Left colon (tissue), 2 donors: ENCODE data around the gene EEF2KMT. TPM values are rescaled to one million over a fixed set of nuclear protein-coding genes. Genes with fewer than 3 reads are reported as not detected.
A peak's percentile ranks its signal among the peaks of the same experiment; 100 is the strongest.
"Not testable (repeated sequence)": the region's sequence is repeated elsewhere in the genome, so short reads cannot be mapped to it uniquely, and the experiment has no call there.

ENCODE experiments used
- ATAC-seq: fragments of 200-7000 bp; cut with Tn5 transposase; one replicate; pipeline ENCODE4 v1.9.1; 2020; ENCODE audit warnings: mild to moderate bottlenecking, moderate library complexity
- DNase-seq, 2 donors: peaks; one replicate each; pipeline ENCODE4 v3.0.0-alpha.2; 2020
- intact Hi-C, 2 donors: fragments of 100-400 bp; cut with DNase I in 1 of 2; cut with micrococcal nuclease in 1 of 2; formaldehyde crosslinking; loops; one replicate each; pipeline versions ENCODE4 v1.11.2 to v1.14.0; 2022; cut with DNase I, micrococcal nuclease
- long read RNA-seq: library from polyadenylated mRNA; unstranded; transcript quantifications from one replicate; pipeline ENCODE4 v2.0.0, GENCODE V29; 2021
- total RNA-seq, 2 donors: library from RNA; stranded (reverse); fragmentation: NEBNext Ultra II Directional; extraction: Animal tissue kit (Norgen Biotek cat#: 25700); gene quantifications; one replicate each; pipeline ENCODE4 v1.2.1, GENCODE V29; 2021
- donor health status: DM: no; HTN: no; CAD: no.
- donor health status: DM: yes; HTN: yes; CAD: no.

The EEF2KMT gene, protein sequence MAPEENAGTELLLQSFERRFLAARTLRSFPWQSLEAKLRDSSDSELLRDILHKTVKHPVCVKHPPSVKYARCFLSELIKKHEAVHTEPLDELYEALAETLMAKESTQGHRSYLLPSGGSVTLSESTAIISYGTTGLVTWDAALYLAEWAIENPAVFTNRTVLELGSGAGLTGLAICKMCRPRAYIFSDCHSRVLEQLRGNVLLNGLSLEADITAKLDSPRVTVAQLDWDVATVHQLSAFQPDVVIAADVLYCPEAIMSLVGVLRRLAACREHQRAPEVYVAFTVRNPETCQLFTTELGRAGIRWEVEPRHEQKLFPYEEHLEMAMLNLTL
- total RNA-seq, result 1 to 10 TPM; 9.5 to 9.8 TPM
- long read RNA-seq, transcript EEF2KMT-201 (8 exons, 2,390 nt), result major isoform, 14 of 29 reads
- long read RNA-seq, transcript EEF2KMT-202 (7 exons, 2,268 nt), result minor isoform, 6 of 29 reads
- long read RNA-seq, partial matches to known transcripts, result 1 of 29 reads
- long read RNA-seq, other reads (novel, unspliced or antisense), result 8 of 29 reads

DNA sequence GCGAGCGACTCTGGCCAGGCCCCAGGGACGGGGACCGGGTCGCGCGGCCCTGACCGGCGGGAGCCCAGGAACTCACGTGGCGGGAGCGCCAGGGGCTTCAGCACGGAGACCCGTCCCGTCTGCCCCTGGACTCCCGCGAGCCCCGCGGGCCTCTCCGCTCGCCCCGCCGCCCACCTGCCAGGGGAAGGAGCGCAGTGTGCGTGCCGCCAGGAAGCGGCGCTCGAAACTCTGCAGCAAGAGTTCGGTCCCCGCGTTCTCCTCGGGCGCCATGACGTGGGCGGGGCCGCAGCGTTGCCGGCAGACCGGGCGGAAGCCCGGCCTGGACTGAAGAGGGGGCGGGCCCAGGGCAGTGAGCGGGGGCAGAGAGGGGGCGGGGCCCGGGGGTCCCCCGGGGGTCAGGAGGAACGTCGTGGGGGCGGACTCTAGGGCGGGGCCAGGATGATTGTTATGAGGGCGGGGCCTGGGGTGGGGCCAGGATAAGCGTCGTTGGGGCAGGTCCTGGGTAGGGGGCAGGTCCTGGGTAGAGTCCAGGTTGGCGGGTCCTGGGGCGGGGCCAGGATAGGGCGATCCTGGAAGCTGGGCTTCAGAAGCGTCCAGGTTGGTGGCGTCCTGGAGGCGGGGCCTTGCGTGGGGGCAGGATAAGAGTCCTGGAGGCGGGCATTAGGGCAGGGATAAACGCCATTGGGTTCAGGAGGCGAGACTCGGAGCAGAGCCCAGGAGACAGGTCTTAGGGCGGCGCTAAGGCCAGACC, at the start of gene EEF2KMT:
EEF2KMT (minus strand) TSS at position 326 of the 751 bp plus-strand sequence; CDS start at position 270, 56 bp downstream.
- intact Hi-C loops, result not testable (repeated sequence)
- DNase-seq, result peak; percentile 100
- peak; percentile 100 for ATAC-seq

DNA sequence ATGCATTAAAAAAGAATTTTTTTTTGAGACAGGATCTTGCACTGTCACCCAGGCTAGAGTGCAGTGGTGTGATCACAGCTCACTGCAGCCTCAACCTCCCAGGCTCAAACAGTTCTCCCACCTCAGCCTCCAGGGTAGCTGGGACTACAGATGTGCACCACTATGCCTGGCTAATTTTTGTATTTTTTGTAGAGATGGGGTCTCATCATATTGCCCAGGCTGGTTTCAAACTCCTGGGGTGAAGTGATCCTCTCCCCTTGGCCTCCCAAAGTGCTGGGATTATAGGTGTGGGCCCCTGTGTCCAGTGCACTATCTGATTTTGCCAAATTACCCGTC, 47.0 kb upstream of the EEF2KMT start:
- DNase-seq, ATAC-seq, intact Hi-C loops: not testable (repeated sequence)

DNA sequence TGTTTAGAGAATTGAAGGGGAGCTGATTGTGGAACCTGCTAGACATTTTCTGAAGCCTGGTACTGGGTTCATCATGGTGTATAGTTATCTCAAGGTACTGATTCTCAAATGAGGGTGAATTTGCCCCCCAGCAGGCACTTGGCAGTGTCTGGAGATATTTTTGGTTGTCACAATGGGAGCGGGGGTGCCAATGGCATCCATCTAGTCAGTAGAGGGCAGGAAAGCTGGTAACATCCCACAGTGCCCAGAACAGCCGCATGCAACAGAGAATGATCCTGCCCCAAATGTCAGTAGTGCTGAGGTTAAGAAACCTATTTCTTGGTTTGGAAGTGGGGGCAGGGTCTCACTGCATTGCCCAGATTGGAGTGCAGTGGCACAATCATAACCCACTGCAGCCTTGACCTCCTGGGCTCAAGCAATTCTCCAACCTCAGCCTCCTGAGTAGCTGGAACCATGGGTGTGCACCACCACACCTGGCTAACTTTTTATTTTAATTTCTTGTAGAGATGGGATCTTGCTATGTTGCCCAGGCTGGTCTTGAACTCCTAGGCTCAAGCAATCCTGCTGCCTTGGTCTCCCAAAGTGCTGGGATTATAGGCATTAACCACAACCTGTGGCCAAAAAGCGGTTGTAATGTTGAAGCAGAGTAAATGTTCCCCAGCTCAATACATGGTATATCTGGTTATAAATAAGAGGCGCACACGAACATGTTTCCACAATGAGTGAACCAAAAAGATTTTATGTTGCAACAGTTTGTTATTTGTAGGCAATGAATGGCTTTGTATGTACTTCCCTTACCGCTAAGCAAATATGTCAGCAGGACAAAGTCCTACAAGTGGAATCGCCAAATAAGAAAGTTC, 46.4 kb upstream of the EEF2KMT start:
- ATAC-seq, result peak; percentile 52

DNA sequence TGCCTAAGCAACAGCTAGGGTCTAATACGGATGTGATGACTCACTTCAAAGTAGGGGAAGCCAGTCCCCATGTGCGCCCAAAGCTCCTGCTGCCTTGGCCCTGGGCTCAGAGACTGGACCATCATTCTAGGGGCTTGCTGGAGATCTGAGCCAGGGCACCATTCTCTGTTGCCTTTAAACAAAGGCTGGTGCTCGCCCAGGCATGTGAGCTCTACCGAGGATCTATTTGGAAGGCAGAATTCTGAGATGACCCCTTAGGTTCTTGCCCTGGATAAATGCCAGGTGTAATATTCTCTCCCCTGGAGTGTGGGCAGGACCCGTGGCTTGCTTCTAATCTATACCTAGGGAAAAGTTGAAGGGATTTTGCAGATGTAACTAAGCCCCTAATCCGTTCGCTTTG, 42.6 kb upstream of the EEF2KMT start:
- intact Hi-C loops, DNase-seq, ATAC-seq: not testable (repeated sequence)

More for the DNA sequence above, 46.4 kb upstream of the EEF2KMT start:
- intact Hi-C loops, result no loop called here
- DNase-seq, result no peak

DNA sequence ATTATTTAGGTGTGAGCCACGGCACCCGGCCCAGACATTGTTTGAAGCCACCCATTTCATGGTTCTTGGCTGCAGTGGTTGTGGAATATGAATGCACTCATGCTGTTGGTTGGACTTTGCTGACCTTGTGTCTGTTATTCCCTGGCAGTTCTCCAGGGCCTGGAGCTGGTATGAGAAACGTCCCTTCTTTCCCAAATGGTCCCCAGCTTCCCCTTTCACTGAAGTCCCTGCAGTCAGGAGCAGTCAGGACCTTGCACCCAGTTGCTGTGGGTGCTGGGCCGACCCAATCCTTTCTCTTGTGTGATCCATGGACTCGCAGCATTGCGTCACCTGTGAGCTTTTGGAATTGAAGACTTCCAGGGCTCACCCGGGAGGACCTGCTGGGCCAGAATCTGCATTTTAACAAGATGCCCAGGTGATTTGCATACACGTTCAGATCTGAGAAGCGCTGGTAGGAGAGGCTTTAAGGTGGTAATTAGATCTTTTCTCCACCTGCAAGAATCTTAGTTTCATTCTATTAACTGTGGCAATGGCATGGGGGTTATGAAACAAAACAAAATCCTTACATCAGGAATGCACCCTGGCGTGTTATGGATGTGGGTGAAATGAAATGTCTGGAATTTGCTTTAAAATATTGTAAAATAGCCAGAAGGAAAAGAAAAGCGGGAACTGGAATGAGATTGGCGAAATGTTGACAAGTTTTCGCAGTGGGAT, 37.3 kb upstream of the EEF2KMT start:
- intact Hi-C loops, ATAC-seq, DNase-seq: not testable (repeated sequence)

DNA sequence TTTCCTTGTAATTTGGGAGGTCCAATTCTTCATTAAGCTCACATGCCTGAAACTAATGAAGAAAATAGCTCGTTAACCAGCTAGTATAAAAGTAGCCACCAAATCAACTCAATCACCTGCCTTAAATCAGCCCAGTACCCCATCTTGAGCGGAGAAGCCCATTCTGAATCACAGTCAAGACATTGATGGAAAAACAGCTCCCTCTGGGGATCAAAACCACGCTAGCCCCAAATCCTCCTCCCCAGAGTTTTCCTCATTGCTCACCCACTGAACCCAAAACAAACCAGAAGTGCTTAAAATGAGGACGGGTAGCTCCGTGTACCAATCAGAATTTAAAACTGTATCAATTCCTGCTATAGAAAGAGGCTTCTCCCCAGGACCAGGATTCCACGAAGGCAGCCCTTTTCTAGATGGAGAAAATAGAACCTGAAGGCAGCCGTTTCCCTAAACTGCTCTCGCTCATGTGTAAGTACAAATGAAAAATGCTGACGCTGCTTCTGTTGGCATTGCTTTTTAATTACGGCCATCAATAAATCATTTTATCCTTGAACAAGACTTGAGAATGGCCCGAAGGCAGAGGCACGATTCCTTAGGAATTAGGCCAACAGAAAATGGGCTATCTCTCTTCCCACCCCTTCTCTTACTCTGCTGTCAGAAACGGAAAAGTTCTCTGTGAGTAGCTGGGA, 35.5 kb upstream of the EEF2KMT start:
- DNase-seq, intact Hi-C loops, ATAC-seq: not testable (repeated sequence)

DNA sequence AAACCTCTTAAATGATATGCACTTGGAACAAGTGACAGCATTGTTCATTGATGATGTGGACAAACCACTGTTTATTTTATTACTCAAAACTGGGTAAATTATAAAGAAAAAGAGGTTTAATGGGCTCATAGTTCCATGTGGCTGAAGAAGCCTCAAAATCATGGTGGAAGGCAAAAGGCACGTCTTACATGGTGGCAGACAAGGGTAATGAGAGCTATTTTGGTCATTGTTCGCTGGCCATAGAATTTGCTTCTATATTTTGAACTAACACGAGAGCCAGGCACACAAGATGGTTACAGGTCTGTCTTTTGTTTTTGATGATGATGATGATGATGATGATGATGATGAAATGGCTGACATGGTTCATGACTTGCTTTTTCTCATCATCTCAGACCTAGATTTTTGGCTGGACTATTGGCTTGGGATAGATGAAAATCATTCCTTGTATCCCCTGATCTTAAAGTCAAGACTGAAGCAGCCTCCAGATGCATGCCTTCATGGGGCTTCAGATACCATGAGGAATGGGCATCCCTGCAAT, 33.9 kb upstream of the EEF2KMT start:
- intact Hi-C loops, ATAC-seq: not testable (repeated sequence)

DNA sequence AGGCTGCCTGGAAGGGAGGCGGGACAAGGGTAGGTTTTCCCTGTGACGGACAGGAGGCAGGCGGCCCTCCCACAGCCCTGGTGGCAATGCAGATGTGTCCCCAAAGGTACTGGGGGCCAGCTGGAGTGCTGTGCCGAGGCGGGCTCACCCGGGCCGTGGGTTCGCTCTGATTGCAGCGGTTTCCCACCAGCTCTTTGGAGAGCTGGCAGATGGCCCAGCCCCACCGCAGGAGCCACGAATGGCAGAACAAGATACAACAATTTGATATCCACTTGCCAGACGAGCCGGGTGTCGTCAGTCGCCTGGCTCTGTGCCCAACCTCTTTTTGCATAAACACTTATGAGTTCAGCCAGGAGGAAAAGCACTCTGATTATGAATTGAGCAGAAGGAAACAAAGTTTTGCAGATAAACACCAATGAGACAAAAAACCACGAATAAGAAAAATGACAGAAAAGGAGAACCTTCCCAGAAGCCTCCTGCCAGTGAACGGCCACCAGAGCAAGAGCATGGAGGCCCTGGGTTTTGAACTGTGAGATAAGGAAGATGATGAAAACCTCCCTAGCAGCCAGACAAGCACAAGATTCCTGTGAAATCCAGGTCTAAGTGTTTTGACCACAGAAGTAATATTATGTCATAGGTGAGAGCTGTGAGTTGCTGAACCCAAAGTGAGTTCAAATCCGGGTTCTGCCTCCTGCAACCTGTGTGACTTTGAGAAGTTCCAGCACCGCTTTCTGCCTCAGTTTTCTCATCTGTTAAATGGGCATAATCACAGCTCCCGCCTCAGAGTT, 19.9 kb upstream of the EEF2KMT start:
- ATAC-seq, intact Hi-C loops: not testable (repeated sequence)
- peak; percentile 30 to 55 for DNase-seq

More for the DNA sequence above, 33.9 kb upstream of the EEF2KMT start:
- DNase-seq, result not testable (repeated sequence)

DNA sequence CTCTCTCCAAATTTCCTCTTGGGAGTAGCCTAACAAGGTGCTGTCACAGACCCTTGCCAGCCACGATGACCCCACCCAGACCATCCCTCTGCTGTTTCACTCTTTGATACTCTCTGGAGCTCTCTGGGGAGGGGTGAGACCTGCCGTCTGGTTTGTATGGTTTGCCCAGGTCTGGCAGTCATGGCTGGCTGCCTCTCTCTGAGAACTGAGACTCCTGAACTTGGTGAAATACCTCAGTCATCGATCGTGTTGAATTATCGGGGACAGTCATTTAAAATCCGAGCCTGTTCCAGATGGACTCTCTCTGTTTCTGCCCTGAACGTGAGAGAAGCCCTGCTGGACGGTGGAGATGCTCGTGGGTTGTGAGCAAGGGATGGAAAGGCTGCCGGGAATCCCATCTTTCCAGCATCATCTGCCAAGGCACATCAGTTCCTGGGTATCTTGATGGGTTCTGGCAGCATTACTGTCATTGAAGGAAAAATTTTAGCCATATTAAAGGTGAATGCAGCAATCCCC, 19.2 kb upstream of the EEF2KMT start:
- DNase-seq, intact Hi-C loops, ATAC-seq: not testable (repeated sequence)

DNA sequence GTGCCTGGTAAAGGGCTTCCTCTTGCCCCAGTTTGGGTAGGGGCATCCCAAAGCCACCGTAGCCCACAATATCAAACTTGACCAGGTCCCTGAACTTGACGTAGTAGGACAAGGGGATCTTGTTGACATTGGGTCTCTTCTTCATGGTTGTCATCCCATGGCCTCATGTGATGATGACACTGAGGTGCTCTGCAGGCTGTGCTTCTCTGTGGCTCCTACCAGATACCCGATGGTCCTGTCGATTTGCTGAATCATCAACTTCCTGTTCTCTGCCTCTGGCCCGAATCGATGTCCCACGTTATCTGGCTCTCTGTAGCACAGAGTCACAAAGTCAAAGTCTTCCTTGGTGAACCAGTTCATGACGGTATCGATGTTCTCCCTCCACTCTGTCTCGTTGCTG, 13.3 kb upstream of the EEF2KMT start:
- intact Hi-C loops, ATAC-seq, DNase-seq: not testable (repeated sequence)

DNA sequence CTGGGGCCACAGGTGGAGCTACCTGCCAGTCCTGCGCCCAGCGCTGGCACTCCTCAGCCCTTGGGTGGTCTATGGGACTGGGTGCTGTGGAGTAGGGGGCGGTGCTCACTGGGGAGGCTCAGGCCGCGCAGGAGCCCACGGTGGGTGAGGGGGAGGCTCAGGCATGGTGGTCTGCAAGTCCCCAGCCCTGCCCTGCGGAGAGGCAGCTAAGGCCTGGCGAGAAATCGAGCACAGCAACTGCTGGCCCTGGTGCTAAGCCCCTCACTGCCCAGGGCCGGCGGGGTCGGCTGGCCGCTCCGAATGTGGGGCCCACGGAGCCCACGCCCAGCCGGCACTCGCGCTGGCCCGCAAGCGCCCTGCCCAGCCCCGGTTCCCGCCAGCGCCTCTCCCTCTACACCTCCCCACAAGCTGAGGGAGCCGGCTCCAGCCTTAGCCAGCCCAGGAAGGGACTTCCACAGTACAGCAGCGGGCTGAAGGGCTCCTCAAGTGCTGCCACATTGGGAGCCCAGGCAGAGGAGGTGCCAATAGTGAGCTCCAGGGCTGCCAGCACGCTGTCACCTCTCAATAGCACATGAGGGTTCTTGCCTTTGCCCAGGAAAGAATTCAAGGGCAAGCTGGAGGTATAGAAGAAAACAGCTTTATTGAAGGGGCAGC, 11.0 kb upstream of the EEF2KMT start:
- ATAC-seq (no peak), DNase-seq (no peak)
- intact Hi-C loops, result no loop called here

DNA sequence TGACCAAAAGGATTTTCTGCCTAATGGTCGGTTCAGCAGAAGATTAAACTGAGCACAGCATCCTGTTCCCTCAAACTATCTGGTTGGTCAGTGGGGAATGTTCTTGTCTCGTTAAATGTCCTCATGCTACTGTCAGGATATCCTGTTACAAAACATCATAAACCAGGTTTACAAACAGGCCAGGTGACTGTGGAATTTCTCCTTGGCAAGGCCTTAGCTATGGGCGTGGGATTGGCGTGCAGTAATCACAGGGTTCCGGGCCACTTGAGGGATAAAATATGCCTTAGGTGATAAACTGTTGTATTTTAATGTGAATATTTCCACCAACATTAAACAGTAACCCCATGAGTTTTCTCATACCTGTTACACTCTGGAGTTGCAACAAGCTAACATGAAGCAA, 7.4 kb upstream of the EEF2KMT start:
- DNase-seq, ATAC-seq, intact Hi-C loops: not testable (repeated sequence)

DNA sequence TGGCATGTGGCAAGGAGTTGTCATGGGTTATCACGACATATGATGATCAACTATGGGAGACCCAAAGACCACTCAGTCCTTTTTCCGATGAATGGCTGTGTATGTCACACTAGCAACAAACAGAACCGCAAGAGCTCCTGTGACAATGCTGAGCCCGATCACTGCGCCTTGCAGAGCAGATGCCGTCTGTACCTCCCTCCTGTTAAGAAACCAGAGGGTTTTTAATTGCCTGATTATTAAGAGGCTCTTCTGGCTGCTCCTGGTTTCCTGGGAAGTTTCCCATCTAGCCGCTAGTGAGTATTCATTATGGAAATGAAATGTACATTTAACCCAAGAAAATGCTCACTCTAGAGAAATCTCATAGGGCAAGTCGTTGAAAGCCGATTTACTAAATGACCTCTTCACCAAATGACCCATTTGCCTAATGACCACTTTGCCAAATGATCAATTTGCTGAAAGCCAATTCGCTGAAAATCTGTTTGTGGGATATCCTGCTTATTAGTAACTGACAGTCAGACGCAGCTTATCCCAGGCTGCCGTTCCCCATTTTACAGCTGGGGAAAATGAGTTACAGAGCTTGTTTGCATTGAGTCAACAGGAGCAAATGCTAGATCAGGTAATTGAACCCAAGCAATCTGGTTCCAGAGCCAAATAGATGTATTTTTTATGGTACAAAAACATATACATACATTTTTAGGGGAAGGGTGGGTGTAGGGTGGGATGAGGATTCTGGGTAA, 5.9 kb upstream of the EEF2KMT start:
- ATAC-seq, intact Hi-C loops, DNase-seq: not testable (repeated sequence)

DNA sequence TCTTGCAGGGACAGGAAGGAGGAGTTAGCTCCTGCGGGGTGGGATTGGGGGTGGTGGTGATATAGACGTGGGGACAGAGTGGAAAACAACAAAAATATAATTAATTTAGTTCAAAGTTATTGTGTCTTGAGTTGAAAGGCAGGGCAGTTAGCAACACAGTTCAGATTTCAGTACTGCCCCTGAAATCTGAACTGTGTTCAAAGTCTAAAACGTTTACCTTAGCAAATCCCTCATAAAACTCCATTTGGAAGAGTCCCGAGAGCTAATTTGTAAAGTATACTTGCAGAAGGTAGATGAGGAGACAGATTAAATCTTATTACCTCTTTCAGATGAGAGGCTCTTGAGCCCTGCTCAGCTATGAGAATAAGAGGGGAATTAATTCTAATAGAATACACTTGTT, 1.6 kb upstream of the EEF2KMT start:
- ATAC-seq, DNase-seq, intact Hi-C loops: not testable (repeated sequence)
